Fibroblast of mammary gland (primary cell): ENCODE data around the gene LYZL1.
"Not testable (repeated sequence)": the region's sequence is repeated elsewhere in the genome, so short reads cannot be mapped to it uniquely, and the experiment has no call there.

Experiments
- DNase-seq: peaks from one replicate; pipeline ENCODE4 v3.0.0-alpha.2; 2010; ENCODE audit warnings: low read depth
- H3K4me3 ChIP-seq: 2 replicates; pipeline ENCODE4 v1.5.1; 2011; ENCODE audit warnings: low read depth, mild to moderate bottlenecking, low read length, moderate library complexity; ENCODE audit not compliant: control insufficient read depth
- TF ChIP-seq, protein P1 (sequence below): conservative IDR thresholded peaks from 2 replicates; pipeline ENCODE4 v1.5.1; 2011; ENCODE audit warnings: low read depth, low read length, inconsistent platforms; ENCODE audit not compliant: control insufficient read depth, insufficient read depth

LYZL1 gene

DNA sequence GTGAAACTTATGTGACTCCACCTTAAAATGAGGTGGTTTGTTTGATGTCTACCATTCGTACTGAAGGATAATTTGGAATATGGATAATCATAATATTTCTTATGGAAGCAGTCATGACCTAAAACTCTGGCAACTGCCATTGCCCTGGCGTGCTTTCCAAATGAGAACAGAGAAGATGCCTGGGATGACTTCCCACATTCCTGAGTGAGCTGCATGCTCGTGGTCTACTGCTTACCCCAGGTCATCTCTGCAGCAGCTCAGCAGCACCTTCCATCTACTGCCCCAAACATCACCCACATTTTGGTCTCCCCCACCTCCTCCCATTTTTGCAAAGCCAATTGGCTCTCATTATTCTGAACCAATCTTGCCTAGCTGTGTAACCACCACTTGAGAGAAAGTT is 40.1 kb downstream of the LYZL1 start:
- H3K4me3 ChIP-seq = no peak overlapping the region
- peak; percentile 74 for DNase-seq
- TF ChIP-seq, protein P1, sequence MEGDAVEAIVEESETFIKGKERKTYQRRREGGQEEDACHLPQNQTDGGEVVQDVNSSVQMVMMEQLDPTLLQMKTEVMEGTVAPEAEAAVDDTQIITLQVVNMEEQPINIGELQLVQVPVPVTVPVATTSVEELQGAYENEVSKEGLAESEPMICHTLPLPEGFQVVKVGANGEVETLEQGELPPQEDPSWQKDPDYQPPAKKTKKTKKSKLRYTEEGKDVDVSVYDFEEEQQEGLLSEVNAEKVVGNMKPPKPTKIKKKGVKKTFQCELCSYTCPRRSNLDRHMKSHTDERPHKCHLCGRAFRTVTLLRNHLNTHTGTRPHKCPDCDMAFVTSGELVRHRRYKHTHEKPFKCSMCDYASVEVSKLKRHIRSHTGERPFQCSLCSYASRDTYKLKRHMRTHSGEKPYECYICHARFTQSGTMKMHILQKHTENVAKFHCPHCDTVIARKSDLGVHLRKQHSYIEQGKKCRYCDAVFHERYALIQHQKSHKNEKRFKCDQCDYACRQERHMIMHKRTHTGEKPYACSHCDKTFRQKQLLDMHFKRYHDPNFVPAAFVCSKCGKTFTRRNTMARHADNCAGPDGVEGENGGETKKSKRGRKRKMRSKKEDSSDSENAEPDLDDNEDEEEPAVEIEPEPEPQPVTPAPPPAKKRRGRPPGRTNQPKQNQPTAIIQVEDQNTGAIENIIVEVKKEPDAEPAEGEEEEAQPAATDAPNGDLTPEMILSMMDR = no peak

DNA sequence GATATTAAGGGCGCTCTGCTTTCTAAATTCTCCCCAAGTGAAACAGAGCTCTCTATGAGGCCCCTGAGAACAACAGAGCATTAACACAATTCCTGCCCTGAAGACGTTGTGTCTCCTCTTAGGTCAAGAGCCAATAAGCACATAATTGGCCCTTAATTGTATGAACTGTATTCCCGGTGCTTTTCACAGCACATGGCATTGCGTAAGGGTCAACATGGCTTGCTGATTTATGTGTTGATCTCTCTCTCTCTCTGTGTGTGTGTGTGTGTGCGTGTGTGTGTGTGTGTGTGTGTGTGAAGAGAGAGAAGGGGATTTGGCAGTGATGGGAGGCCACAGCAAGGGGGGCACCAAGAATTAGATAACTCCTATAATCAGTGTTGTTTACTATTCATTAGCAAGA is 40.5 kb downstream of the LYZL1 start:
- TF ChIP-seq, protein P1 = no peak
- DNase-seq = peak; percentile 69
- H3K4me3 ChIP-seq = no peak overlapping the region

DNA sequence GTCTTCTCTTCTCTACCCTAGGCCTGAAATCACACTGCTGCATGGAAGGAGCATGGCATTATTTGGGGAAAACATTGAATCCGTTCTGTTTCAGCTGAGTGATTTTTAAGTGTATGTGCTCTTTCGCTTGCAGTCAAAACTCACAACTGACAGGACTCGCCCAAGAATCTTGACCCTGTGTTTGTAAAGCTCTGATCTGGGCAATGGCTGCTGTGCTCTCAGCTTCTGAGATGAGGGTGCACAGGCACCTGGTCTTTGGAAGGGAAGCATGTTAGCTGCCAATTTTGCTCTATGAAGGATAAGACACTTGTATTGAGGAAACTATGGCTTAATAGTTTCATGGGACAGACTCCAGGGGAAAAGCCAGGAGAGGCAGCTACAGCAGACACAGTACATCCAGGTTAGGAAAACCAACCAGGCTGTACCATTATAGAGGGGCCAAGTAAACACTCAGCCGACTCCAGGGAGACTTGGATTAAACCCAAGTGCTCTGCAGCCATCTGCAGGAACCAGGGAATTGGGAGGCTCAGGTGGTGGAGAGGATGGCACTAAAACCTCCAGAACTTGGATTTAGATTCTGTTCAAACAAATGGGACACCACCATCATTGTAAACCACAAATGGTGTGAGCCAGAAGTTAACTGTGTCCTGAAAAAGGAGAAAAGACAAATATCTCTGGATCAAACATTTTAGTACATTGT is 43.3 kb downstream of the LYZL1 start:
- no peak overlapping the region for H3K4me3 ChIP-seq
- DNase-seq = no peak
- TF ChIP-seq, protein P1 = no peak

DNA sequence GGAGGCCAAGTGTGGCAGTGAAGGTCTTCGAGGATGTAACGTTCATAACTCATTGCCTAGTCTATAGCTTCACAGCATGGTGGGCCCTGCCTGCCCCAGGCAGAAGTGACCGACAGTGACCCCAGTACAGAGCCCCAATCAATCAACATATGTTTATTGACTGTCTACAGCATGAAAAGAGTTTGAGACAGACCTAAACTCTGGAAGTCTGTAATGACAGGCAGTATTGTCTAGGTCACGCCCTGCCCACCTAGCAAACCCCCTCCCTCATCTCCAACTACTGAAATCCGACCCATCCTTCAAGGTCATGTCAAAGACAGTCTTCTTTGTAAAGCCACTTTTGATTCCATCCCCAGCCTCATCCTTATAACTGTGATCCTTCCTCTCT is 43.9 kb downstream of the LYZL1 start:
- DNase-seq = no peak

DNA sequence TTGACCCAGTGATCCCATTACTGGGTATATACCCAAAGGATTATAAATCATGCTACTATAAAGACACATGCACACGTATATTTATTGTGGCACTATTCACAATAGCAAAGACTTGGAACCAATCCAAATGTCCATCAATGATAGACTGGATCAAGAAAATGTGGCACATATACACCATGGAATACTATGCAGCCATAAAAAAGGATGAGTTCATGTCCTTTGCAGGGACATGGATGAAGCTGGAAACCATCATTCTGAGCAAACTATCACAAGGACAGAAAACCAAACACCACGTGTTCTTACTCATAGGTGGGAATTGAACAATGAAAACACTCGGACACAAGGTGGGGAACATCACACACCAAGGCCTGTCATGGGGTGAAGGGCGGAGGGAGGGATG is 48.7 kb downstream of the LYZL1 start:
- not testable (repeated sequence) for H3K4me3 ChIP-seq, DNase-seq

More for the DNA sequence above, 43.9 kb downstream of the LYZL1 start:
- no peak overlapping the region for H3K4me3 ChIP-seq
- TF ChIP-seq, protein P1 = no peak

DNA sequence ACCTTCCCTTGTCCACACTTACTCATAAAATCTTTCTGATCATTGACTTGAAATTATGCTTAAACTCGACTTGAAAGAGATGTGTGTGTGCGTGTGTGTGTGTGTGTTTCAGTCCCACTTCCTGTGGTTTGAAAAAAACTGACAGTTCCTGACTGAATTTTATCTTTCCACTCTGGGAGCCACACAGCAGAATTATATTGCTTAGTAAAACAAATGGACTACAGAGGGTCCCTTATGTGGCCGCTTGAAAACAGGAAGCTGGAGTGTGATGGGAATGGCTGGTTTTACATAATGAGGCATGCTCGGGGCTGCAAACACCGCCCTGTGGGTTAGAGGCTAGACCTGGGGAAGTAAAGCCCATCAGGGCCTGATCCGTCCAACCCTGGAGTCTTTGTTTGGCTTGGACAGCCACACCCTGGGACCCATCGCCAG is 54.8 kb downstream of the LYZL1 start:
- peak; percentile 15 for DNase-seq
- TF ChIP-seq, protein P1 = no peak
- no peak overlapping the region for H3K4me3 ChIP-seq

DNA sequence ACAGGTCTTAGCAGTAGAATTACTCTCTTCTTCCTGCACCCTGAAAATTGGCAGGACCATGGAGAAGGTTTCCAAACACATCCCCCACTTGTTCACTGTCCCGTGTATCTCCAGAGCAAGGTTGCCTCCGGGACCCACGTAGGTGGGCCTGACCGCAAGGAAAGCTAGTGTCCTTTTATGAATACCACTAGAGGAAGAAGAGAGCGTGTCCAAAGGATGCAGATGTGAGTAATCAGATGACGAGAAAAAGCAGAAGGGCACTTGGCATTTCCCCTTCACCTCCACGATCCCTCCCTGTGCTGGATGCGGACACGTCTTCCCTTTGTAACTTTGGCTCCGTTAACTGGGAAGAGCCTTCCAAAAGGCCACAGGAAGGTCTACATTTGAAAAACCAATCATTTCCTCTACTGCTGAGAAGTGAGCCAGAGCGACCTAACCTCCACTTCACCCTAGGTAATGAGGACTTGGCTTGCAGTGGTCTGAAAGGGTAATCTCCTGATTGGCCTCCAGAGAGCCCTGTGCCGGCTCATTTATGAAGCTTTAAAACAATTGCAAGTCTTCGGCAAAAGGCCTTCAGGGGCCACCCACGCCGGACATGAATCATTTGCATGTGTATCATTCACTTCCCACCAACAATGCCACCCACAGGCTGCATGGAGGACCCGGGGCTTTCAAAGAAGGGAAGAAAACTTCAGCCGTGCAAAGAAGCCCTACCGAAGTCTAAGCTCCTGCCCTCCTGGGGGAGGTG is 55.4 kb downstream of the LYZL1 start:
- DNase-seq = peak; percentile 92
- TF ChIP-seq, protein P1 = no peak
- H3K4me3 ChIP-seq = no peak overlapping the region
